HuH-7.5 (cell line): ENCODE data around the gene NDUFAF5.
"Not testable (repeated sequence)": the region's sequence is repeated elsewhere in the genome, so short reads cannot be mapped to it uniquely, and the experiment has no call there.

Source experiments
- DNase-seq: peaks from one replicate; pipeline ENCODE4 v3.0.0; 2011; ENCODE audit warnings: low spot score

The NDUFAF5 gene, protein sequence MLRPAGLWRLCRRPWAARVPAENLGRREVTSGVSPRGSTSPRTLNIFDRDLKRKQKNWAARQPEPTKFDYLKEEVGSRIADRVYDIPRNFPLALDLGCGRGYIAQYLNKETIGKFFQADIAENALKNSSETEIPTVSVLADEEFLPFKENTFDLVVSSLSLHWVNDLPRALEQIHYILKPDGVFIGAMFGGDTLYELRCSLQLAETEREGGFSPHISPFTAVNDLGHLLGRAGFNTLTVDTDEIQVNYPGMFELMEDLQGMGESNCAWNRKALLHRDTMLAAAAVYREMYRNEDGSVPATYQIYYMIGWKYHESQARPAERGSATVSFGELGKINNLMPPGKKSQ

DNA sequence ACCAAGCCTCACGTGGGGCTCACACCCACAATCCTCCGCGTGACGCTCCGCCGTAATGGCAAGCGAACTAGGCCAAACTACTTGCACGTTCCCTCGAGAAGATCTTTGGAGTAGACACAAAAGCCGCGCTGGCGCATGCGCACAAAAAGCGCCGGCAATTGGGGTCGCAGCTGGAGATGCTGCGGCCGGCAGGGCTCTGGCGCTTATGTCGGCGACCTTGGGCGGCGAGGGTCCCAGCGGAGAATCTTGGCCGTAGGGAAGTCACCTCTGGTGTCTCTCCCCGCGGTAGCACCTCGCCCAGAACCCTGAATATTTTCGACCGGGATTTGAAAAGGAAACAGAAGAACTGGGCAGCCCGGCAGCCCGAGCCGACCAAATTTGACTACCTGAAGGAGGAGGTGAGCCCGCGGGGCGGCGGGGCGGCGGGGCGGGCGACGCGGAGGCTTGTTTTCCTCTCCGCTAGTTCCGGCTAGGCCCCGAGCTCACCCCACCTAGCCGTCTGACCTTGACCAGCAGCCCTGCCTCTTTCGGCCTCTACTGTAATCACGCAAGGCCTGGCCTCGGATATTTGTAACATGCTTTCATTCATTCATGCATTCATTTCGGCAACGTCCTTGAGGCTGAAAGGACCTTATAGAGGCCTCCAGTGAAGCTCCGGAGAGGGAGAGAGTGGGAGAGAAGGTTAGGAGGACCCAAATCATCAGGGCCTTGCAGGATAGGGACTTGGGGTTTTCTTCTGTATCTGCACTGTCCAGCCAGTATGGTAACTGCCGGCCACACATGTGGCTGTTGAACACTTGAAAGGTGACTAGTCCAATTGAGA, at the start of gene NDUFAF5, which contains the start of gene ESF1:
Gene NDUFAF5, plus strand, starts transcription at position 136 of the 823 bp plus-strand sequence. Its CDS starts 41 bp downstream, at position 177.
Gene ESF1, minus strand, starts transcription at position 27 of the 823 bp plus-strand sequence. CDS start 1,779 bp downstream, outside the sequence.
- peak; percentile 88 for DNase-seq

GRCh38 chr20:13735826-13736225, 49.0 kb upstream of the NDUFAF5 start:
- no peak for DNase-seq

DNA sequence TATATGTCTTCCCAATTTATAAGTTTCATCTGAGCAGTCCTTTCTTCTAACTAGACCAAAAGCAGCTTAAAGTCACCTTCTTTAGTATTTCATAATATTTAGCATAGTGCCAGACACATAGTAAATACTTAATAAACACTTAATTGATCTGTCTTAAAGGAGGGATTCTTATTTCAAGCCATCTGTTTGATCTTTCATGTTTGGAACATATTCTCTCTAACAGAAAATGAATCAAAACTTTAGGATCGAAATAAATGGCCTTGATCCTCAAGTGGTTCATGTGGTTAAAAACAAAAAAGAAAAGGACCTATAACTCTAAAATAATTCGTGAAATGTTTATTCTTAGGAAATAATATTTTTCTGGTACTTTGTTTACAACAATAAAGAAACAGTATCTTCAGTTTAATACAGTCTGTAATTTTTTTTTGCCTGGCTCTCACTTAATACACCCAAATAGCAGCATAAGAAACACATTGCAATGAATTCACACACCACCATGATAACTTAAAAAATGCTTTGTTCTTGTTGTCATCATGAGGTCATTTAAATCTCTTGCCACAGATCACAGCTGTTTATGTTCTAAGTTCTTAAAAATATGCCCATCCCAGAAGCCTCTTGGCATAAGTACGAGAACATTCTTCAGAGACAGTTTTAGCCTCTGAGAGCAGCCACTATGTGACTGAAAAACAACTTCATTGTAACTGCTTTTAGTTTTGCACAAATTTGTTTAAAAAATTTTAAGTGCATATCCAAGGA, 48.2 kb upstream of the NDUFAF5 start:
- no peak for DNase-seq

DNA sequence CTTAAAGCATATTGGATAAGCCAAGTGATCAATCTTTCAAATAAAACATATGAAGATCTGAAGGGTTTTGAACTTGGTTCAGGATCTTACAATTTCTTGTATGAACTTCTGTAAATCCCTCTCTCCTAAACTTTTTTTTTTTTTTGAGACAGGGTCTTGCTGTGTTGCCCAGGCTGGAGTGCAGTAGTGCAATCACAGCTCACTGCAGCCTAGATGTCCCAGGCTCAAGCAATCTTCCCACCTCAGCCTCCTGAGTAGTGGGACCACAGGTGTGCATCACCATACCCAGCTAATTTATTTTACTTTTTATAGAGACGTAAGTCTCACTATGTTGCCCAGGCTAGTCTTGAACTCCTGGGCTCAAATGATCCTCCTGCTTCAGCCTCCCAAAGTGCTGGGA, 46.6 kb upstream of the NDUFAF5 start:
- DNase-seq: not testable (repeated sequence)

GRCh38 chr20:13739731-13740649, 44.8 kb upstream of the NDUFAF5 start:
- no peak for DNase-seq

- DNase-seq: no peak
Measured at GRCh38 chr20:13741879-13742278, 42.9 kb upstream of the NDUFAF5 start.

DNA sequence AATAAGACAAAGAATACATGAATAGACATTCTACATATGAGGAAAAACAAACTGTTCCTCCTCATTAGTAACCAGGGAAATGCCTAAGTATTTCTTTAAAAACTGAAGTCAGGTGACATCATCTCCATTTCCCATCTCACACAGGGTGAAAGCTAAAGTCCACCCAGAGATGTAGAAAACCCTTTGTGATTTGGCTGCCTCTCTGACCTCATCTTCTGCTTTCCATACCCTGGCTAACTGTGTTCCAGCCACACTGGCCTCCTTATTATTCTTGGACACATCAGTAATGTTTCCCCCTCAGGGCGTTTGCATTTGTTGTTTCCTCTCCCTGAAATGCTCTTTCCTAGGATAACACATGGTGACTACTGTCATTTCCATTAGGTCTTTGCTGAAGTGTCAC, 40.5 kb upstream of the NDUFAF5 start:
- no peak for DNase-seq

GRCh38 chr20:13745784-13746183, 39.0 kb upstream of the NDUFAF5 start:
- no peak for DNase-seq

GRCh38 chr20:13749811-13750210, 35.0 kb upstream of the NDUFAF5 start:
- no peak for DNase-seq

- no peak for DNase-seq
Measured at GRCh38 chr20:13753436-13754036, 31.3 kb upstream of the NDUFAF5 start.

DNA sequence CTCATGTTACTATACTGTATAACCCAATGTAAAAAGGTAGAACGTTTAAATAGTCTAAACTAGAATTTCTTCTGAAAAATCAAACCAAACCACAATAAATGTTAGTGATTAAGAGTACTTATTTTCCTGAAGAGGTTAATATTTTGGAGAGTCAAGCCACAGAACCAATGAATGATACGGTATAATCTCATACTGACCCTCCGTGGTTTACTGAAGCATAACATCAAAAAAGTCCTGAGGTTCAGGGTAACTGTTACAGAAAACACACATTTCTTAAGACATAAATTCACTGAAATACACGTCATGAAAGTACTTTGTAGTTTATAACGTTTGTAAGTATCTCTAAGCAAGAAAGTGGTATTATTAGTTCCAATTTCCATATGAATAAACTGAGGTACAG, 29.0 kb upstream of the NDUFAF5 start:
- no peak for DNase-seq

DNA sequence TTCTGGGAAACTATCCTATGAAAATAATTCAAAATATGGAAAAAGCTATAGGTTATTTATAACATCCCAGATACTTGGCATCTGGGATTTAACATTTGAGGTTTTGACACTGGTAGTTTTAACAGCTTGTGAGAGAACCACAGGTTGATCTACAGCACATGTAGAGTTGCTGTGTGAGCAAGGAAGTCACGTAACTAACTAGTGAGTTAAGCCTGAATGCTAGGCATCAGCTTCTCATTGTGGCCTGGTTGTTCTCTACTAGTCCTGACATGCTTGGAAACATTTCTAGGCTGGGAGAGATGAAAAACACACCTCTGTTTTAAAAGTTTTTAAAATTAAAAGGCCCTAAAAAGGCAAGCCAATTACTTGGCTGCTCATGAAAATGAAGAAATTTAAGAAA, 28.3 kb upstream of the NDUFAF5 start:
- no peak for DNase-seq

- DNase-seq: no peak
Measured at GRCh38 chr20:13758884-13759283, 25.9 kb upstream of the NDUFAF5 start.

DNA sequence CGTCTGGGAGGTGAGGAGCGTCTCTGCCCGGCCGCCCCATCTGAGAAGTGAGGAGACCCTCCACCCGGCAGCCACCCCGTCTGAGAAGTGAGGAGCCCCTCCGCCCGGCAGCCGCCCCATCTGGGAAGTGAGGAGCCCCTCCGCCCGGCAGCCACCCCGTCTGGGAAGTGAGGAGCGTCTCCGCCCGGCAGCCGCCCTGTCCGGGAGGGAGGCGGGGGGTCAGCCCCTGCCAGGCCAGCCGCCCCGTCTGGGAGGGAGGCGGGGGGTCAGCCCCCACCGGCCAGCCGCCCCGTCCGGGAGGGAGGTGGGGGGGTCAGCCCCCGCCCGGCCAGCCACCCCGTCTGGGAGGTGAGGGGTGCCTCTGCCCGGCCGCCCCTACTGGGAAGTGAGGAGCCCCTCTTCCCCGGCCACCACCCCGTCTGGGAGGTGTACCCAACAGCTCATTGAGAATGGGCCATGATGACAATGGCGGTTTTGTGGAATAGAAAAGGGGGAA, 24.3 kb upstream of the NDUFAF5 start:
- DNase-seq: not testable (repeated sequence)

GRCh38 chr20:13765299-13765698, 19.5 kb upstream of the NDUFAF5 start:
- no peak for DNase-seq

DNA sequence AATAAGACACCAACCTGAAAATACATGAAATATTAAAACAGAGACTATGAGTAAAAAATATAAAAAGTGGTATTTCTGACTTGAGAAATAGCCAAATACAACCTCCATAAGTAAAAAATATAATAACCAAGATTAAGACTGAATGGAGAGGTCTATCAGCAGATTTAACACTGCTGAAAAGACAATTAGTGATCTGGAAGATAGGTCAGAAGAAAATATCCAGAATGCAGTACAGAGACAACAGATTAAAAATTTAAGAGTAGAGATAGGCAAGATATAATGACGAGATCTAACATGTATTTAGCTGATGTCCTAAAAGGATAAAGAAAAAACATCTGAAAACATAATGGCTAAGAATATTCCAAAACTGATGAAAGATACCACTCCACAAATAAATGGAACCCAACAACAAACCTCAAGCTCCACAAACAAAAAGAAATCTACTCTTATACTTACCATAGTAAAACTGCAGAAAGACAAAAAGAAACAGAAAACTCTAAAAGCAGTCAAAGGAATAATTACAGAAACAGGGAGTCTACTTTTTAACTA, 18.9 kb upstream of the NDUFAF5 start:
- no peak for DNase-seq

- DNase-seq: no peak
Measured at GRCh38 chr20:13770141-13770540, 14.7 kb upstream of the NDUFAF5 start.

DNA sequence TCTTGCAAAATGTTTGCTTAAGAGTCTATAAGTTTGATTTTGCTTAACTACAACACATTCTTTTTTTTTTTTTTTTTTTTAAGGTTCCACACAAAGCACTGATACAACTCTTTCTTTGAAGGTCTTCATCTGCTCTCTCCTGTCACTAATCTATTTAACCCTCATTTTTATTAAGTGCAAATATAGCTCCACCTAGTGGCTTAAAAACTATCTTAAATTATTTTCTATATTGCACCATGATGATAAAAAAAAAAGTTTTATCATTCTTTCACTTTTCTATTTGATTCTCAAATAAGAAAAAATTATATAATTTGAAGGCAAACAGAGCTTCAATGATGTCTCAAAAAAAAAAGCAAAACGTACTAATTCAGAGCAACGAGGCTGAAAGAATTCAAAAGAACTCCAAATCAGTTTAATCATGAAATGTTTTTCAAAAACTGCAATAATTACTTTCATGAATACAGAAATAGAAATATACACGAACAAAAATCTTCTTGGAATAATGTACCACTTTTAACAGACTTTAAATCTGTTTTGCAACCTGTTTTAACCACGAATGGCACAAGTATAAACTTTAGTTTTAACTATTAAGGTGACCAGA, 12.9 kb upstream of the NDUFAF5 start:
- no peak for DNase-seq

GRCh38 chr20:13772529-13772928, 12.3 kb upstream of the NDUFAF5 start:
- no peak for DNase-seq

DNA sequence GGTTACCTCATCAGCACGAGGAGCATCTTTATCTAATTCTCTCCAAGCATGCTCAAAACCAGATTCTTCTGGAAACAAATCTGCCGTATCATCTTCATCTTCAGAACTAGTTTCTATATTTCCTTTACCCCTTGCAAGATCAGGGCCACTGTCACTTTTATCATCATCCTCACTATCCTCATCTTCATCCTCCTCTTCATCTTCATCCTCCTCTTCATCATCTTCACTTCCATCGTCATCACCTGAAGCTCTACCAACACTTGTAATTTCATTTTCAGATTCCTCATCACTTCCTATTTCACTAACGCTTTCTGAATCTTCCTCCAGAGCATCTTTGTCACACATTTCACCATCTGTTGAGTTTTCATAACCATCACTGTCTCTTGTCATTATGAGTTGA, 9.0 kb upstream of the NDUFAF5 start:
- DNase-seq: no peak
